ENCODE results near the gene SSMEM1.

Gene SSMEM1

DNA sequence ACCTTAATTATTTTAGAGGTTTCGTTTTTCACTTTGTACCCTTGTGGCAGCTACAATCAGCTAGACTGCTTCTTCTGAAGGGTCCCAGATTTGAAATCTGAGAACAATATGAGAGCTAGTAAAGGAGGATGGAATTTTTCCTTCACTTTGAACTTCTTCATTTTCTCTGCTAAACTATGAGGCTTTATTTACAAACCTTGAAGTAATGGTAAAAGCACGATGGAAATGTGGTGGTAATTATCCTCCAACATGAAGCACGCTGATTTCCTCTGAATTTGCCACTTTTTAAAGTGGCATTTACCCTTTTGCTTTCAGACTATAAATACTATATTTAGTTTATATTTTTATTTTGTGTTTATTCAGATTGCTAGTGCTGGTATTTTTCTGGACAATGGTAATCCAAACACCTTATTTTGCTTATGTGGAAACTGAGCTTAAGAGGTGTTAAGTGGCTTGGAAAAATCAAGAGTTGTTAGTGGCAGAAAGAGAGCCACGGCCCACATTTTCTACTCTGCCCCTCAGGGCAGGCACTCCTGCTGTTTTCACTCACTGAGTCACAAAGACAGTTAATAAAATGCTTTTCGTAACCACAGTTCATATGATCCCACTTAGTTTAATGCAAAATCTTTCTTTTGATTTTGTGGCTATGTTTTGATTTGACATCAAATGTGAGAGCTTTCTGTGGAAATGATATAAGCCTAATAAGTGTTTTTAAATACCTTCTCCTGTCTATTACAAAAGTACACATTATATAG is 2.7 kb downstream of the SSMEM1 start:
- CTCF ChIA-PET = no interaction called here
- POLR2A ChIA-PET = no interaction called here
- no peak for DNase-seq

GRCh38 chr7:130213828-130214227 is 6.2 kb downstream of the SSMEM1 start:
- Histone ChIP-seq H3K27me3 (replicated peaks in 2 of 5; ENCODE audit: control insufficient read depth in 4 of 5, insufficient read depth in 5 of 5, low read length in 4 of 5) (peaks cover 0 to 1% (median 0%) of the 10 kb centered on the region in 5 experiments), H3K36me3 (ENCODE audit: control insufficient read depth in 4 of 4, insufficient read depth in 4 of 4, low read length in 3 of 4) (no peaks in the 10 kb centered on the region), H3K9me3 (ENCODE audit: control extremely low read depth in 1 of 5, control insufficient read depth in 4 of 5, insufficient read depth in 2 of 5, low read depth in 1 of 5, low read length in 4 of 5) (no peaks in the 10 kb centered on the region), H3K4me1 (ENCODE audit: control extremely low read depth in 1 of 4, control insufficient read depth in 4 of 4, insufficient read depth in 4 of 4, low read length in 3 of 4) (no peaks in the 10 kb centered on the region), H3K4me3 (ENCODE audit: control insufficient read depth in 1 of 7, extremely low read depth in 1 of 7, insufficient read depth in 4 of 7, low read depth in 2 of 7, low read length in 6 of 7) (no peak overlapping the region), H3K27ac (ENCODE audit: insufficient read depth in 1 of 2, low read depth in 1 of 2, low read length in 2 of 2, poor library complexity in 1 of 2, severe bottlenecking in 2 of 2) (no peak overlapping the region)
- ChIA-PET POLR2A (no interaction called here), CTCF (interaction anchor here (0.6 kb wide), 1 partner anchor 12 kb away, joined by 3 read pairs; no protein-coding TSS in a partner anchor)
- no peak for DNase-seq
- 100% methylated on average over 1 of the region's 1 CpG for WGBS (ENCODE audit: insufficient coverage)

More for the DNA sequence above, 2.7 kb downstream of the SSMEM1 start:
- H3K27me3 ChIP-seq (replicated peaks in 2 of 5; ENCODE audit: control insufficient read depth in 4 of 5, insufficient read depth in 5 of 5, low read length in 4 of 5) = no peaks in the 10 kb centered on the region
- no peak overlapping the region for H3K4me3 ChIP-seq (ENCODE audit: control insufficient read depth in 1 of 7, extremely low read depth in 1 of 7, insufficient read depth in 4 of 7, low read depth in 2 of 7, low read length in 6 of 7)
- H3K9me3 ChIP-seq (ENCODE audit: control extremely low read depth in 1 of 5, control insufficient read depth in 4 of 5, insufficient read depth in 2 of 5, low read depth in 1 of 5, low read length in 4 of 5) = no peaks in the 10 kb centered on the region
- H3K27ac ChIP-seq (ENCODE audit: insufficient read depth in 1 of 2, low read depth in 1 of 2, low read length in 2 of 2, poor library complexity in 1 of 2, severe bottlenecking in 2 of 2) = no peak overlapping the region
- 100% methylated on average over 1 of the region's 5 CpGs for WGBS (ENCODE audit: insufficient coverage)
- H3K4me1 ChIP-seq (ENCODE audit: control extremely low read depth in 1 of 4, control insufficient read depth in 4 of 4, insufficient read depth in 4 of 4, low read length in 3 of 4) = peaks cover 0 to 6% (median 0%) of the 10 kb centered on the region in 4 experiments
- no peaks in the 10 kb centered on the region for H3K36me3 ChIP-seq (ENCODE audit: control insufficient read depth in 4 of 4, insufficient read depth in 4 of 4, low read length in 3 of 4)

- POLR2A ChIA-PET = no interaction called here
- Histone ChIP-seq H3K9me3 (ENCODE audit: control extremely low read depth in 1 of 5, control insufficient read depth in 4 of 5, insufficient read depth in 2 of 5, low read depth in 1 of 5, low read length in 4 of 5) (no peaks in the 10 kb centered on the region), H3K27ac (ENCODE audit: insufficient read depth in 1 of 2, low read depth in 1 of 2, low read length in 2 of 2, poor library complexity in 1 of 2, severe bottlenecking in 2 of 2) (no peak overlapping the region), H3K4me1 (ENCODE audit: control extremely low read depth in 1 of 4, control insufficient read depth in 4 of 4, insufficient read depth in 4 of 4, low read length in 3 of 4) (no peaks in the 10 kb centered on the region), H3K36me3 (ENCODE audit: control insufficient read depth in 4 of 4, insufficient read depth in 4 of 4, low read length in 3 of 4) (no peaks in the 10 kb centered on the region), H3K4me3 (ENCODE audit: control insufficient read depth in 1 of 7, extremely low read depth in 1 of 7, insufficient read depth in 4 of 7, low read depth in 2 of 7, low read length in 6 of 7) (no peak overlapping the region), H3K27me3 (replicated peaks in 2 of 5; ENCODE audit: control insufficient read depth in 4 of 5, insufficient read depth in 5 of 5, low read length in 4 of 5) (peaks cover 0 to 1% (median 0%) of the 10 kb centered on the region in 5 experiments)
- WGBS (ENCODE audit: insufficient coverage) = 91% methylated on average over 8 of the region's 9 CpGs
- no peak for DNase-seq
- CTCF ChIA-PET = no interaction called here
Observed at GRCh38 chr7:130216025-130216424, 8.4 kb downstream of the SSMEM1 start.

GRCh38 chr7:130216750-130217149 is 9.1 kb downstream of the SSMEM1 start:
- ChIA-PET POLR2A (interaction anchor here (0.7 kb wide), 1 partner anchor 100 kb away, joined by 3 read pairs; no protein-coding TSS in a partner anchor), CTCF (no interaction called here)
- no peaks in the 10 kb centered on the region for H3K9me3 ChIP-seq (ENCODE audit: control extremely low read depth in 1 of 5, control insufficient read depth in 4 of 5, insufficient read depth in 2 of 5, low read depth in 1 of 5, low read length in 4 of 5)
- 80% methylated on average over 1 of the region's 1 CpG for WGBS (ENCODE audit: insufficient coverage)
- no peak for DNase-seq
- H3K27ac ChIP-seq (ENCODE audit: insufficient read depth in 1 of 2, low read depth in 1 of 2, low read length in 2 of 2, poor library complexity in 1 of 2, severe bottlenecking in 2 of 2) = no peak overlapping the region
- peaks cover 0 to 1% (median 0%) of the 10 kb centered on the region in 5 experiments for H3K27me3 ChIP-seq (replicated peaks in 2 of 5; ENCODE audit: control insufficient read depth in 4 of 5, insufficient read depth in 5 of 5, low read length in 4 of 5)
- no peak overlapping the region for H3K4me3 ChIP-seq (ENCODE audit: control insufficient read depth in 1 of 7, extremely low read depth in 1 of 7, insufficient read depth in 4 of 7, low read depth in 2 of 7, low read length in 6 of 7)
- no peaks in the 10 kb centered on the region for H3K36me3 ChIP-seq (ENCODE audit: control insufficient read depth in 4 of 4, insufficient read depth in 4 of 4, low read length in 3 of 4)
- H3K4me1 ChIP-seq (ENCODE audit: control extremely low read depth in 1 of 4, control insufficient read depth in 4 of 4, insufficient read depth in 4 of 4, low read length in 3 of 4) = no peaks in the 10 kb centered on the region

GRCh38 chr7:130218806-130219620 is 11.4 kb downstream of the SSMEM1 start:
- 97% methylated on average over 5 of the region's 5 CpGs for WGBS (ENCODE audit: insufficient coverage)
- CTCF ChIA-PET = interaction anchor here (1.4 kb wide), 1 partner anchor 17 kb away, joined by 3 read pairs; no protein-coding TSS in a partner anchor

GRCh38 chr7:130219871-130220270 is 12.2 kb downstream of the SSMEM1 start:
- CTCF ChIA-PET = interaction anchor here (1.4 kb wide), 1 partner anchor 16 kb away, joined by 3 read pairs; no protein-coding TSS in a partner anchor
- POLR2A ChIA-PET = no interaction called here
- Histone ChIP-seq H3K36me3 (ENCODE audit: control insufficient read depth in 4 of 4, insufficient read depth in 4 of 4, low read length in 3 of 4) (no peaks in the 10 kb centered on the region), H3K4me3 (ENCODE audit: control insufficient read depth in 1 of 7, extremely low read depth in 1 of 7, insufficient read depth in 4 of 7, low read depth in 2 of 7, low read length in 6 of 7) (no peak overlapping the region), H3K27ac (ENCODE audit: insufficient read depth in 1 of 2, low read depth in 1 of 2, low read length in 2 of 2, poor library complexity in 1 of 2, severe bottlenecking in 2 of 2) (no peak overlapping the region), H3K4me1 (ENCODE audit: control extremely low read depth in 1 of 4, control insufficient read depth in 4 of 4, insufficient read depth in 4 of 4, low read length in 3 of 4) (no peaks in the 10 kb centered on the region), H3K27me3 (replicated peaks in 2 of 5; ENCODE audit: control insufficient read depth in 4 of 5, insufficient read depth in 5 of 5, low read length in 4 of 5) (peaks cover 0 to 1% (median 0%) of the 10 kb centered on the region in 5 experiments), H3K9me3 (ENCODE audit: control extremely low read depth in 1 of 5, control insufficient read depth in 4 of 5, insufficient read depth in 2 of 5, low read depth in 1 of 5, low read length in 4 of 5) (peaks cover 0 to 3% (median 0%) of the 10 kb centered on the region in 5 experiments)
- DNase-seq = no peak
- 95% methylated on average over 9 of the region's 9 CpGs for WGBS (ENCODE audit: insufficient coverage)

More at GRCh38 chr7:130218806-130219620, 11.4 kb downstream of the SSMEM1 start:
- Histone ChIP-seq H3K27ac (ENCODE audit: insufficient read depth in 1 of 2, low read depth in 1 of 2, low read length in 2 of 2, poor library complexity in 1 of 2, severe bottlenecking in 2 of 2) (no peak overlapping the region), H3K9me3 (ENCODE audit: control extremely low read depth in 1 of 5, control insufficient read depth in 4 of 5, insufficient read depth in 2 of 5, low read depth in 1 of 5, low read length in 4 of 5) (peaks cover 0 to 3% (median 0%) of the 10 kb centered on the region in 5 experiments), H3K4me1 (ENCODE audit: control extremely low read depth in 1 of 4, control insufficient read depth in 4 of 4, insufficient read depth in 4 of 4, low read length in 3 of 4) (no peaks in the 10 kb centered on the region), H3K4me3 (ENCODE audit: control insufficient read depth in 1 of 7, extremely low read depth in 1 of 7, insufficient read depth in 4 of 7, low read depth in 2 of 7, low read length in 6 of 7) (no peak overlapping the region), H3K36me3 (ENCODE audit: control insufficient read depth in 4 of 4, insufficient read depth in 4 of 4, low read length in 3 of 4) (no peaks in the 10 kb centered on the region), H3K27me3 (replicated peaks in 2 of 5; ENCODE audit: control insufficient read depth in 4 of 5, insufficient read depth in 5 of 5, low read length in 4 of 5) (peaks cover 0 to 1% (median 0%) of the 10 kb centered on the region in 5 experiments)
- no peak for DNase-seq
- POLR2A ChIA-PET = interaction anchor here (0.6 kb wide), 1 partner anchor 495 kb away, joined by 4 read pairs; no protein-coding TSS in a partner anchor

DNA sequence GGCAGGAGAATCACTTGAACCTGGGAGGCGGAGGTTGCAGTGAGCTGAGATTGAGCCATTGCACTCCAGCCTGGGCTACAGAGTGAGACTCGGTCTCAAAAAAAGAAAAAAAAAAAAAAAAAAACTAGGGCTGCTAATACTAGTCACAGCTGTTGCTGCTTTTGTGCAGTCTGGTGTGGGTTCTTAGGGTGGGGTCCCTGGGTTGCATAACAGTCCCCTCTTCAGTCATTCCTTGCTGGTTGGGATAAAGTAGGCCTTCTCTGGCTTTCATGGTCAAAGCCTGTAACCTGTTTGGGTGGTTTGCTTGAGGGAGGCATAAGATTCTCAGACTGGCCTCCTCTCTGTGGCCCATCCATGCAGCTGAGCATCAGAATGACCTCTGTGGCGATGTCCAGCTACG is 14.1 kb downstream of the SSMEM1 start:
- DNase-seq = no peak
- peaks cover 0 to 3% (median 0%) of the 10 kb centered on the region in 5 experiments for H3K9me3 ChIP-seq (ENCODE audit: control extremely low read depth in 1 of 5, control insufficient read depth in 4 of 5, insufficient read depth in 2 of 5, low read depth in 1 of 5, low read length in 4 of 5)
- 80% methylated on average over 3 of the region's 4 CpGs for WGBS (ENCODE audit: insufficient coverage)
- no peaks in the 10 kb centered on the region for H3K4me1 ChIP-seq (ENCODE audit: control extremely low read depth in 1 of 4, control insufficient read depth in 4 of 4, insufficient read depth in 4 of 4, low read length in 3 of 4)
- no peak overlapping the region for H3K4me3 ChIP-seq (ENCODE audit: control insufficient read depth in 1 of 7, extremely low read depth in 1 of 7, insufficient read depth in 4 of 7, low read depth in 2 of 7, low read length in 6 of 7)
- no peaks in the 10 kb centered on the region for H3K27me3 ChIP-seq (replicated peaks in 2 of 5; ENCODE audit: control insufficient read depth in 4 of 5, insufficient read depth in 5 of 5, low read length in 4 of 5)
- no peak overlapping the region for H3K27ac ChIP-seq (ENCODE audit: insufficient read depth in 1 of 2, low read depth in 1 of 2, low read length in 2 of 2, poor library complexity in 1 of 2, severe bottlenecking in 2 of 2)
- CTCF ChIA-PET = no interaction called here
- no peaks in the 10 kb centered on the region for H3K36me3 ChIP-seq (ENCODE audit: control insufficient read depth in 4 of 4, insufficient read depth in 4 of 4, low read length in 3 of 4)
- POLR2A ChIA-PET = no interaction called here
